ENCODE results near the gene MTX2.

- TF ChIP-seq CTCF (IDR thresholded peaks at IDR 0.05) (no peak), POLR2A (IDR thresholded peaks at IDR 0.05) (no peak), POLR2AphosphoS5 (IDR thresholded peaks at IDR 0.05) (no peak), EP300 (IDR thresholded peaks at IDR 0.05) (no peak)
These were observed 52.7 kb downstream of the MTX2 start for GRCh38 chr2:176321916-176322315.

Data from stomach (tissue), 4 donors.